Gastrocnemius medialis (tissue), 4 donors: ENCODE data around the gene PFKP. TPM values are rescaled to one million over a fixed set of nuclear protein-coding genes. Genes with fewer than 3 reads are reported as not detected.

Experiments used
- ATAC-seq, 2 donors: fragments of 150-250 bp; one replicate each; pipeline ENCODE4 v1.9.1; 2016
- DNase-seq, 2 donors: peaks; one replicate each; pipeline ENCODE4 v3.0.0-alpha.2; 2019
- H3K27ac ChIP-seq, 4 donors: fragments of 200-600 bp; sonication (generic); 1 replicate in 1 of 4; 2 replicates in 3 of 4; pipeline ENCODE4 v1.5.1; 2016 to 2018; ENCODE audit warnings: mild to moderate bottlenecking in 2 of 4, moderate library complexity in 1 of 4
- H3K27me3 ChIP-seq, 3 donors: fragments of 200-600 bp; sonication (generic) in 2 of 3; 1 replicate in 1 of 3; 2 replicates in 2 of 3; pipeline versions ENCODE4 v1.5.1 to v1.6.0; 2016 to 2019; ENCODE audit warnings: mild to moderate bottlenecking in 1 of 3, moderate library complexity in 1 of 3
- H3K36me3 ChIP-seq, 2 donors: fragments of 200-600 bp; sonication (generic) in 1 of 2; one replicate each; pipeline ENCODE4 v1.5.1; 2017 to 2018
- H3K4me1 ChIP-seq, 2 donors: fragments of 200-600 bp; sonication (generic) in 1 of 2; one replicate each; pipeline ENCODE4 v1.5.1; 2016 to 2017; ENCODE audit warnings: mild to moderate bottlenecking in 2 of 2
- H3K4me3 ChIP-seq, 4 donors: fragments of 200-600 bp; sonication (generic) in 3 of 4; 1 replicate in 1 of 4; 2 replicates in 3 of 4; pipeline ENCODE4 v1.5.1; 2016 to 2019; ENCODE audit warnings: mild to moderate bottlenecking in 2 of 4
- H3K9me3 ChIP-seq, 3 donors: fragments of 200-600 bp; sonication (generic) in 2 of 3; 1 replicate in 1 of 3; 2 replicates in 2 of 3; pipeline ENCODE4 v1.5.1; 2016 to 2019
- CTCF ChIP-seq, 5 experiments: fragments of 450-650 bp in 3 of 5; fragments of 200-600 bp in 2 of 5; sonication (generic) in 2 of 5; IDR thresholded peaks in 4 of 5; conservative IDR thresholded peaks in 1 of 5; 1 replicate in 4 of 5; 2 replicates in 1 of 5; pipeline ENCODE4 v1.5.1; 2016 to 2019; ENCODE audit warnings: antibody characterized with exemption in 5 of 5, mild to moderate bottlenecking in 3 of 5, moderate library complexity in 3 of 5
- POLR2A ChIP-seq, 2 donors: fragments of 450-650 bp; IDR thresholded peaks; one replicate each; pipeline ENCODE4 v1.6.1; 2017; ENCODE audit warnings: antibody characterized with exemption in 2 of 2, mild to moderate bottlenecking in 2 of 2, moderate library complexity in 2 of 2
- in situ Hi-C, 4 donors: fragments of 200-750 bp; cut with MboI; loops; one replicate each; pipeline versions ENCODE4 v1.15.0 to v1.8.0; 2017; ENCODE audit warnings: low sequenced_read_pairs in 4 of 4
- intact Hi-C: fragments of 100-400 bp; cut with DNase I; formaldehyde crosslinking; loops from one replicate; pipeline ENCODE4 v1.15.1; 2023; ENCODE audit warnings: low total_unique reads
- total RNA-seq, 4 donors: library from RNA; depleted of rRNA; stranded (reverse); fragments of >200 nt; gene quantifications; one replicate each; pipeline versions ENCODE4 v1.1.0 to v1.2.3, GENCODE V29; 2016

PFKP gene
- total RNA-seq, 4 donors from 2014 or later: 21.3 to 171 (median 38.9) TPM

GRCh38 chr10:3173171-3173878 lies 106.0 kb downstream of the PFKP start:
- Histone ChIP-seq H3K27me3 (no peaks in the 10 kb centered on the region), H3K27ac (peak overlapping the region; percentile 30 to 95 (median 60)), H3K4me1 (peaks cover 6 to 8% of the 10 kb centered on the region in 2 donors), H3K36me3 (peaks cover 0 to 18% of the 10 kb centered on the region in 2 donors), H3K4me3 (peak overlapping the region; percentile 53 to 90 (median 62)), H3K9me3 (no peaks in the 10 kb centered on the region)
- peak in 1 of 2 donors; percentile 16 for DNase-seq
- no peak for ATAC-seq
- in situ Hi-C loops (no loop called here), intact Hi-C loops (loop anchor here (2.0 kb wide), 1 partner anchor 69 kb away; no protein-coding TSS in a partner anchor)
- TF ChIP-seq CTCF (IDR thresholded peaks at IDR 0.05 in 4 of 5, conservative IDR thresholded peaks at IDR 0.05 in 1 of 5): no peak
- no peak for TF ChIP-seq POLR2A (IDR thresholded peaks at IDR 0.05)

- in situ Hi-C loops: loop anchor here in 1 of 4 donors (25.0 kb wide), 1 partner anchor 241 kb away; no protein-coding TSS in a partner anchor
- no peak for ATAC-seq
Measured at GRCh38 chr10:3178042-3178441, 110.7 kb downstream of the PFKP start.

GRCh38 chr10:3179174-3179573 lies 111.8 kb downstream of the PFKP start:
- DNase-seq (no peak), ATAC-seq (no peak)
- Histone ChIP-seq H3K9me3 (no peaks in the 10 kb centered on the region), H3K4me1 (no peaks in the 10 kb centered on the region), H3K27ac (no peak overlapping the region), H3K4me3 (no peak overlapping the region), H3K27me3 (no peaks in the 10 kb centered on the region), H3K36me3 (no peaks in the 10 kb centered on the region)
- TF ChIP-seq POLR2A (IDR thresholded peaks at IDR 0.05): no peak
- no peak for TF ChIP-seq CTCF (IDR thresholded peaks at IDR 0.05 in 4 of 5, conservative IDR thresholded peaks at IDR 0.05 in 1 of 5)
- in situ Hi-C loops: loop anchor here in 1 of 4 donors (25.0 kb wide), 1 partner anchor 242 kb away; no protein-coding TSS in a partner anchor
- intact Hi-C loops: no loop called here

More at GRCh38 chr10:3178042-3178441, 110.7 kb downstream of the PFKP start:
- Histone ChIP-seq H3K27me3 (no peaks in the 10 kb centered on the region), H3K4me3 (no peak overlapping the region), H3K27ac (no peak overlapping the region), H3K9me3 (no peaks in the 10 kb centered on the region), H3K4me1 (no peaks in the 10 kb centered on the region), H3K36me3 (no peaks in the 10 kb centered on the region)
- no peak for DNase-seq
- intact Hi-C loops: no loop called here
- TF ChIP-seq POLR2A (IDR thresholded peaks at IDR 0.05) (no peak), CTCF (IDR thresholded peaks at IDR 0.05 in 4 of 5, conservative IDR thresholded peaks at IDR 0.05 in 1 of 5) (no peak)

- Histone ChIP-seq H3K9me3 (no peaks in the 10 kb centered on the region), H3K27ac (no peak overlapping the region), H3K36me3 (no peaks in the 10 kb centered on the region), H3K4me1 (no peaks in the 10 kb centered on the region), H3K4me3 (no peak overlapping the region), H3K27me3 (no peaks in the 10 kb centered on the region)
- intact Hi-C loops (no loop called here), in situ Hi-C loops (loop anchor here in 1 of 4 donors (25.0 kb wide), 1 partner anchor 243 kb away; no protein-coding TSS in a partner anchor)
- TF ChIP-seq CTCF (IDR thresholded peaks at IDR 0.05 in 4 of 5, conservative IDR thresholded peaks at IDR 0.05 in 1 of 5) (no peak), POLR2A (IDR thresholded peaks at IDR 0.05) (no peak)
- no peak for DNase-seq
- ATAC-seq: no peak
Measured at GRCh38 chr10:3180355-3181025, 113.1 kb downstream of the PFKP start.
